ENCODE results near the gene TGFBI.

TGFBI gene

DNA sequence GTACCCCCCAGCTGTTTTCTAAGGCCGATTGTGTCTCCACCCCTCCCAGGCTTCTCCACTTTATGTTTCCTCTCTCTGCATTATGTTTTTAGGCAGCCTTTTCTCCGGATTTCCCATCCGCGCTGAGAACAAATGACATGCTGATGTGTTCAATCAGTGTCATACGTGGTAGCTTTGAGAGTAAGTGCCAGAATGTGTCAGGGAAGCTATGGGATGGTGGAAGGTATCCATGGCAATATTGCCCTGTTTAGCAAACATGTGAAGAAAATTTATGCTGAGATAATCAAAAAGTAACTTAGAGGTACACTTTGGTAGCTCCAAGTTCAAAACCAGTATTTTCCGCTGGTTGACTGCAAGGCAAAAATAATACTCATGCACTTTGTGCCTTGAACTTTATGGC is 37.4 kb upstream of the TGFBI start:
- H3K9me3 ChIP-seq (ENCODE audit: control insufficient read depth in 2 of 2, low read length in 2 of 2) = no peaks in the 10 kb centered on the region
- no peak overlapping the region for H3K4me3 ChIP-seq (ENCODE audit: low read length in 2 of 2)
- H3K4me1 ChIP-seq (ENCODE audit: control insufficient read depth in 2 of 2, insufficient read depth in 2 of 2, low read length in 2 of 2) = no peaks in the 10 kb centered on the region
- no peaks in the 10 kb centered on the region for H3K36me3 ChIP-seq (ENCODE audit: control insufficient read depth in 2 of 2, insufficient read depth in 2 of 2, low read length in 2 of 2)
- H3K9ac ChIP-seq (ENCODE audit: low read depth in 1 of 2, low read length in 2 of 2) = no peak overlapping the region
- H3K27me3 ChIP-seq (ENCODE audit: control insufficient read depth in 2 of 2, insufficient read depth in 2 of 2, low read length in 2 of 2) = no peaks in the 10 kb centered on the region
- H3K27ac ChIP-seq (ENCODE audit: low read depth in 2 of 2, low read length in 2 of 2) = no peak overlapping the region

DNA sequence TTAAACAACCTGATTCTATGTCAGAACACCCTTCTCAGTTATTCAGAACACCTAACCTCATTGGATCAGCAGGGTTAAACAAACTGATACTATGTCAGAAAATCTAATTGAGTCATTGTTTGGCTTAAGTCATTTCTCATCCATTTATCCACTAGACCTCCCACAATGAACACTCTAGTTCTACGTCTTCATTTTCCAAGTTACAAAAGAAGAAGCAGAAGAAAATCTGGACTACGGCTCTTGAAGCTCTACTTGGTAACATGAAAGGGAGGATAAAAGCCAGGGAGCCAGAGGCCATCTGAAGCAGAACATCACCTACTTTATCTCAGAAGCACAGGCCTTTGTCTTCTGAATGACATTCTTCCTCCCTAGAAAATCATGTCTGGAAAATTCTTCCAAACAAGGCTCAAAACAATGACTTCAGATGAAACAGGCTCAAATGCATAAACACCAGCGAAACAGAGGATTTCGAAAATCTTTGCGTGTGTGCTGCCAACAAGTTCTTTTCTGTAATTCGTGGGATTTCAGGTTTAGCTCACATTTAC is 35.4 kb upstream of the TGFBI start:
- Histone ChIP-seq H3K36me3 (ENCODE audit: control insufficient read depth in 2 of 2, insufficient read depth in 2 of 2, low read length in 2 of 2) (no peaks in the 10 kb centered on the region), H3K27ac (ENCODE audit: low read depth in 2 of 2, low read length in 2 of 2) (peak overlapping the region in 1 of 2 donors; percentile 42), H3K4me1 (ENCODE audit: control insufficient read depth in 2 of 2, insufficient read depth in 2 of 2, low read length in 2 of 2) (no peaks in the 10 kb centered on the region), H3K9ac (ENCODE audit: low read depth in 1 of 2, low read length in 2 of 2) (no peak overlapping the region), H3K4me3 (ENCODE audit: low read length in 2 of 2) (no peak overlapping the region), H3K27me3 (ENCODE audit: control insufficient read depth in 2 of 2, insufficient read depth in 2 of 2, low read length in 2 of 2) (no peaks in the 10 kb centered on the region), H3K9me3 (ENCODE audit: control insufficient read depth in 2 of 2, low read length in 2 of 2) (no peaks in the 10 kb centered on the region)

DNA sequence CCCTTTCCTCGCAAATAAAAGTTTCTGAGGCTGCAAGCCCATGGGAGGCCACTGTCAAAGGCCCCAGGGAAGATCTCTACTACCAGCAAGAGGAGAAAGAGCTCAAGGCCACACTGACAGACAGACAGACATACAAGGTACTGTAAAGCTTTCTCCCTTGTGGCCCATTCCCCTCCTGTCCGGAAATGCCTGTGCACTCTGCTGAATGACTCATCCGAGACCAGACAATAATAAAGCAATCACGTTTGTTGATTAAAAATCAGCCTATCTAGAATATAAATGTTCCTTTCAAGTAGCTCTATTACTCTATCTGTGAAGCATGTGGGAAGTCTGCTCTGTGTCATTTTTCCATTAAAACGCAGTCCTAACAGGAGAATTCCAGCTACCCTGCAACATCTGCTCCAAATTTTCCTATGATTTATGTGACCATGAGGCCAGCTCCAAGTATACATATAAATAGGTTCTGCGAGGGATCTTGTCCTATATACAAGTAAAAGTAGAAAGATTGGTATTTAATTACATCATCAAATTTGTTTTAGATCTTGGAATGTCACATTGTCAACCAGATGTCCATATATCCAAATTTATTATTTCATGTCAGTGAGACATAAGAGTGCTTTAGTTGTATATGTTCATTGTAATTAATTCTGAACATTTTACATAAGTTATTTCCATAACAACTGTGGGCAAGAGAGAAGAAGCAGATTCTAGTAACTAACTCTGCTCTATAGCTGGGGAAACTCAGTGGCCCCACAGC is 34.7 kb upstream of the TGFBI start:
- Histone ChIP-seq H3K9me3 (ENCODE audit: control insufficient read depth in 2 of 2, low read length in 2 of 2) (no peaks in the 10 kb centered on the region), H3K9ac (ENCODE audit: low read depth in 1 of 2, low read length in 2 of 2) (no peak overlapping the region), H3K36me3 (ENCODE audit: control insufficient read depth in 2 of 2, insufficient read depth in 2 of 2, low read length in 2 of 2) (no peaks in the 10 kb centered on the region), H3K4me1 (ENCODE audit: control insufficient read depth in 2 of 2, insufficient read depth in 2 of 2, low read length in 2 of 2) (no peaks in the 10 kb centered on the region), H3K4me3 (ENCODE audit: low read length in 2 of 2) (no peak overlapping the region), H3K27me3 (ENCODE audit: control insufficient read depth in 2 of 2, insufficient read depth in 2 of 2, low read length in 2 of 2) (no peaks in the 10 kb centered on the region), H3K27ac (ENCODE audit: low read depth in 2 of 2, low read length in 2 of 2) (peak overlapping the region in 1 of 2 donors; percentile 42)

DNA sequence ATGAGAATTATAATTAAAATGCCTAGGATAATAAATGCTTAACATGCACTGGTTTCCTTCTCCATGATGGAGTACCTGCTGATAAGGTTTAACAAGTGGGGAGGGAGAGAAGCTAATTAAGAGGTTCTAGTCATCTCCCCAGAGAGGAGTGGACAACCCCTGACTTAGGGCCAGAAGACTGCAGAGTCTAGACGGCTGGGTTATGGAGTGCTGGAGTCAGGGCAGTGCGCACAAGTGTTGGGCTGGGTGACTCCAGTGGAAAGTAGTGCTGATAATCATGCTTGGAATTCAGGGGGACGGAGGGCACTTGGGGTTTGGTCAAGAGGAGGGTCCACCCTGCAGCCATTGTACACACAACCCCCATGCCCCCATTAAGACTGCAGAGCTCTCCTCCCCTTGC is 32.8 kb upstream of the TGFBI start:
- no peaks in the 10 kb centered on the region for H3K4me1 ChIP-seq (ENCODE audit: control insufficient read depth in 2 of 2, insufficient read depth in 2 of 2, low read length in 2 of 2)
- H3K36me3 ChIP-seq (ENCODE audit: control insufficient read depth in 2 of 2, insufficient read depth in 2 of 2, low read length in 2 of 2) = no peaks in the 10 kb centered on the region
- no peak overlapping the region for H3K4me3 ChIP-seq (ENCODE audit: low read length in 2 of 2)
- H3K9me3 ChIP-seq (ENCODE audit: control insufficient read depth in 2 of 2, low read length in 2 of 2) = no peaks in the 10 kb centered on the region
- peaks cover 0 to 2% of the 10 kb centered on the region in 2 donors for H3K27me3 ChIP-seq (ENCODE audit: control insufficient read depth in 2 of 2, insufficient read depth in 2 of 2, low read length in 2 of 2)
- no peak overlapping the region for H3K27ac ChIP-seq (ENCODE audit: low read depth in 2 of 2, low read length in 2 of 2)
- H3K9ac ChIP-seq (ENCODE audit: low read depth in 1 of 2, low read length in 2 of 2) = no peak overlapping the region

DNA sequence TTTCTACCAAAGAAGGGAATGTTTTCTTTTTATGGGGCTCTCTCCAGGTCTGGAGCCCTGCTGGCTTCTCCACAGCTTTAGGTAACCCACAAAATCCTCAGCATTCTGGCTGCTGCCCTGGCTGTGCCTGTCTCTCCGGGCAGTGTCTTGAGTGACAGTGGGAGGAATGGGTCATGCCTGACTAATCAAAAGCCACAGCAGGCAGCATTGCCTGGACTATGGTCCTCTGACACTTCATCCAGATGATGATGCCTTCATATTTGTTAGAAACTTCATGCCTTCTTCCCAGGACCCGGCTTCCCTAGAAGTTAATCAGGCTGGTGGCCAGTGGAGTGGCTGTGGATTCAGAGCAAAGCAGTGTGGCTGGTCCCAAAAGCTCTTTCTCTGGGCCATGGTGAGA is 32.2 kb upstream of the TGFBI start:
- H3K9me3 ChIP-seq (ENCODE audit: control insufficient read depth in 2 of 2, low read length in 2 of 2) = no peaks in the 10 kb centered on the region
- no peaks in the 10 kb centered on the region for H3K4me1 ChIP-seq (ENCODE audit: control insufficient read depth in 2 of 2, insufficient read depth in 2 of 2, low read length in 2 of 2)
- H3K27ac ChIP-seq (ENCODE audit: low read depth in 2 of 2, low read length in 2 of 2) = no peak overlapping the region
- H3K36me3 ChIP-seq (ENCODE audit: control insufficient read depth in 2 of 2, insufficient read depth in 2 of 2, low read length in 2 of 2) = no peaks in the 10 kb centered on the region
- H3K9ac ChIP-seq (ENCODE audit: low read depth in 1 of 2, low read length in 2 of 2) = no peak overlapping the region
- no peak overlapping the region for H3K4me3 ChIP-seq (ENCODE audit: low read length in 2 of 2)
- peaks cover 0 to 2% of the 10 kb centered on the region in 2 donors for H3K27me3 ChIP-seq (ENCODE audit: control insufficient read depth in 2 of 2, insufficient read depth in 2 of 2, low read length in 2 of 2)

DNA sequence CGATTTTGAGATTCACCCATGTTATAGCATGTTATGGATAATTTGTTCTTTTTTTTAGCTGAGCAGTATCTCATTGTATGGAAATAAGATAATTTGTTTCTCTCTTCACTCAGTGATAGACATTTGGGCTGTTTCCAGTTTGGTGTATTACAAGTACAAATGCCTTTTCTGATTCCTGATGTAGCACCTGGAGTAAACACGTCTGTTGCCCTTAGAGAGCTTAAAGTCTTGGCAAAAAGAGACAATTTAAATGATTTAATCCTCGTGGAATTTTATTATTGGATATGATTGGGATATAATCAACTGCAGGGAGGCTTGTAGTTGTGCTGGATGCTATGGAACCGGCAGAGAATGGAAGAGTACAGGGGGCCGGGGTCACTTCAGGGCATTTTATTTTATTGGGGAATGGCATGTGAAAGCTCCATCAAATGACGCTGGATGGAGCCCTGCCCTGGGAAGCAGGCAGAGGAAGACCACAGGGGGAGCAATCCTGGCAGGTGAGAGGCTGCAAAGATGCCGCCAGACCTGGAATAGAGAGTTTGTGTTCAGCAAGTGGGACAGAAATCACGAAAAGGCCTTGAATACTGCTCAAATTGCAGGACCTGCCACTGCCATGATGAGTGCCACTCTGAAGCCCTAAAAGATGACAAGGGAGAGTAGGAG is 31.0 kb upstream of the TGFBI start:
- no peaks in the 10 kb centered on the region for H3K4me1 ChIP-seq (ENCODE audit: control insufficient read depth in 2 of 2, insufficient read depth in 2 of 2, low read length in 2 of 2)
- peaks cover 0 to 2% of the 10 kb centered on the region in 2 donors for H3K27me3 ChIP-seq (ENCODE audit: control insufficient read depth in 2 of 2, insufficient read depth in 2 of 2, low read length in 2 of 2)
- H3K36me3 ChIP-seq (ENCODE audit: control insufficient read depth in 2 of 2, insufficient read depth in 2 of 2, low read length in 2 of 2) = no peaks in the 10 kb centered on the region
- H3K9me3 ChIP-seq (ENCODE audit: control insufficient read depth in 2 of 2, low read length in 2 of 2) = no peaks in the 10 kb centered on the region
- no peak overlapping the region for H3K9ac ChIP-seq (ENCODE audit: low read depth in 1 of 2, low read length in 2 of 2)
- H3K4me3 ChIP-seq (ENCODE audit: low read length in 2 of 2) = no peak overlapping the region
- no peak overlapping the region for H3K27ac ChIP-seq (ENCODE audit: low read depth in 2 of 2, low read length in 2 of 2)

DNA sequence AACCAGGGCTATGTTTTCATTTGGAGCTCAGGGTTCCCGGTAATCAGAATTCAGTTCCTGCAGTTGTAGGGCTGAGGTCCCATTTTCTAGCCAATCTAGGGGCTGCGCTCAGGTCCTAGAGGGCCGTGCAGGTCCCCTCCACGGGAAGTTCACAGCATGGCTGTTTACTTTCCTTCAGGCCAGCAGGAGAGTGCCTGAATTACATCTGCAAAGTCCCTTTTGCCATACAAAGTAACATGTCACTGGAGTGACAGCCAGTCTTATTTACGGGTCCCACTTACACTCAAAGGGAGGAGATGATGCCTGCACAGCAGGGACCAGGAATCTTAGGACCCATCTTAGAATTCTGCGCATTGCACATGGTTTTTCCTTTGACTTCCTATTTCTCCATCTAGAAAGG is 29.9 kb upstream of the TGFBI start:
- Histone ChIP-seq H3K36me3 (ENCODE audit: control insufficient read depth in 2 of 2, insufficient read depth in 2 of 2, low read length in 2 of 2) (no peaks in the 10 kb centered on the region), H3K4me3 (ENCODE audit: low read length in 2 of 2) (no peak overlapping the region), H3K27me3 (ENCODE audit: control insufficient read depth in 2 of 2, insufficient read depth in 2 of 2, low read length in 2 of 2) (peaks cover 0 to 2% of the 10 kb centered on the region in 2 donors), H3K27ac (ENCODE audit: low read depth in 2 of 2, low read length in 2 of 2) (peak overlapping the region; percentile 6 to 32), H3K9me3 (ENCODE audit: control insufficient read depth in 2 of 2, low read length in 2 of 2) (no peaks in the 10 kb centered on the region), H3K4me1 (ENCODE audit: control insufficient read depth in 2 of 2, insufficient read depth in 2 of 2, low read length in 2 of 2) (no peaks in the 10 kb centered on the region), H3K9ac (ENCODE audit: low read depth in 1 of 2, low read length in 2 of 2) (no peak overlapping the region)

DNA sequence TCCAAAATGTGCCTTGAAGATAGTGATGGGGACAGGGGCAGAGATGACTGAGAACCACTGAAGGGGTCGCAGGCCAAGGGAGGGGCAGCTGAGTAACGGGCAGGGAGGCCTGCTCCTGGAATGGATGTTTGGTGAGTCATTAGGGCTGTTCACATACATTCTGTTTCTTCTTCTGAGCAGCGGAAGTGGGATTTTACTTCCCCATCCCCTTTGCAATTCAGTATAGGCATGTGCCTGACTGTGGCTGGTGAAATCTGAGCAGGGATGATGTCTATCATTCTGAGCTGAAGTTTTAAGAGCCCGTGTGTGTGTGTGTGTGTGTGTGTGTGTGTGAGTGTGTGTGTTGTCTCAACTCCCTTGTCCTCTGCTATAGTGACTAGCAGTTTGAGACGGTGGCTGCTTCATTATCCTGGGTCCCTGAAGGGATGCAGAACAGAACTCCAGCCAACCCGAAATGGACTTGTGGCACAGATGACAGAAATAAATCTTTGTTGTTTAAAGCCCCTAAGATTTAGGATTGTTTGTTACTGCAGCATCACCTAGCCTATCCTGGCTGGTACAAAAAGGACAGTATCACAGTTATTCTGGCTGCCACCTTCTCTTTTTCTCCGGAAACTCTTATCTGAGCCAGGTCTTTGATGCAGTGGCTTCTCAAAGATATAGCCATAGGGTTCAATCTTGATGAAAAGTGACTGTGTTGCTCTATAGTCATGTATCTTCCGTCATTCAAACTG is 29.2 kb upstream of the TGFBI start:
- Histone ChIP-seq H3K9me3 (ENCODE audit: control insufficient read depth in 2 of 2, low read length in 2 of 2) (no peaks in the 10 kb centered on the region), H3K36me3 (ENCODE audit: control insufficient read depth in 2 of 2, insufficient read depth in 2 of 2, low read length in 2 of 2) (no peaks in the 10 kb centered on the region), H3K4me3 (ENCODE audit: low read length in 2 of 2) (no peak overlapping the region), H3K27ac (ENCODE audit: low read depth in 2 of 2, low read length in 2 of 2) (no peak overlapping the region), H3K27me3 (ENCODE audit: control insufficient read depth in 2 of 2, insufficient read depth in 2 of 2, low read length in 2 of 2) (peaks cover 0 to 2% of the 10 kb centered on the region in 2 donors), H3K9ac (ENCODE audit: low read depth in 1 of 2, low read length in 2 of 2) (no peak overlapping the region), H3K4me1 (ENCODE audit: control insufficient read depth in 2 of 2, insufficient read depth in 2 of 2, low read length in 2 of 2) (no peaks in the 10 kb centered on the region)

DNA sequence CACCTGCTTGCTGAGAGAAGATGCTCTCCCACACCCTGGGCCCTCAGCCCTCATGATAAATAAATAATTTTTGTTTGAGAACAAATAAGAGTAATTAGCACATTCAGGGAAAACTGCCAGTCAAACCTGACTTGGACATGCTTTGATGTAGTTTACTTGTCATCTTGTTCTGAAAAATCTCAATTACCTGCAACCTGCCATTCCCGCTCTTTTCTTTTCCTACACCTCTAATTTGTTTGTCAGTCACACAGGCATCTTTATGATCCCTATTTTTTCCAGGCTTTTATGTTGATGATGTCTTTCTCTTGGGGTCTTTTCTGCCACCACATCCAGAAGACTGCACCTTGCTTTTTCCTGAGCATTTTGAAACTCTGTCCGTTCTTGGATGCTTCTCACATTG is 28.6 kb upstream of the TGFBI start:
- H3K4me3 ChIP-seq (ENCODE audit: low read length in 2 of 2) = no peak overlapping the region
- no peaks in the 10 kb centered on the region for H3K4me1 ChIP-seq (ENCODE audit: control insufficient read depth in 2 of 2, insufficient read depth in 2 of 2, low read length in 2 of 2)
- no peak overlapping the region for H3K9ac ChIP-seq (ENCODE audit: low read depth in 1 of 2, low read length in 2 of 2)
- H3K27ac ChIP-seq (ENCODE audit: low read depth in 2 of 2, low read length in 2 of 2) = no peak overlapping the region
- H3K27me3 ChIP-seq (ENCODE audit: control insufficient read depth in 2 of 2, insufficient read depth in 2 of 2, low read length in 2 of 2) = peaks cover 0 to 2% of the 10 kb centered on the region in 2 donors
- H3K9me3 ChIP-seq (ENCODE audit: control insufficient read depth in 2 of 2, low read length in 2 of 2) = no peaks in the 10 kb centered on the region
- no peaks in the 10 kb centered on the region for H3K36me3 ChIP-seq (ENCODE audit: control insufficient read depth in 2 of 2, insufficient read depth in 2 of 2, low read length in 2 of 2)

DNA sequence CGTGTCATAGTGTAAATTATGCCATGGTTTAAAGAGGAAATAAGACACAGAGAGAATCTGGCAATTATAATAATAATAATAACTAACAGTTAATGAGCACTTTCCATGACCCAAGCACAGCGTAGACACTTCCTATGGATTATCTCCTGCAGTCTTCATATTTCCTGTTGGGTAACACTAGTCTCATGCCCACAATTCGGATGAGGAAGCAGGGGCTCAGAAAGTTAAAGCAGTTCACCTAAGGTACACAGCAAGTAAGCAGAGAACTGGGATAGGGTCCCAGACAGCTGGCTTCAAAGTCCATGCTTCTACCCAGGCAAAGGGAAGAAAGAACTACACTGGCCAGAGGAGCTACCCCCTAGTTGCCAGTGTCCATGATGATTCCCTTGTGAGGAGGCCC is 27.9 kb upstream of the TGFBI start:
- Histone ChIP-seq H3K27me3 (ENCODE audit: control insufficient read depth in 2 of 2, insufficient read depth in 2 of 2, low read length in 2 of 2) (peaks cover 0 to 2% of the 10 kb centered on the region in 2 donors), H3K27ac (ENCODE audit: low read depth in 2 of 2, low read length in 2 of 2) (no peak overlapping the region), H3K36me3 (ENCODE audit: control insufficient read depth in 2 of 2, insufficient read depth in 2 of 2, low read length in 2 of 2) (no peaks in the 10 kb centered on the region), H3K9ac (ENCODE audit: low read depth in 1 of 2, low read length in 2 of 2) (no peak overlapping the region), H3K4me3 (ENCODE audit: low read length in 2 of 2) (no peak overlapping the region), H3K4me1 (ENCODE audit: control insufficient read depth in 2 of 2, insufficient read depth in 2 of 2, low read length in 2 of 2) (no peaks in the 10 kb centered on the region), H3K9me3 (ENCODE audit: control insufficient read depth in 2 of 2, low read length in 2 of 2) (no peaks in the 10 kb centered on the region)

Data from mucosa of rectum (tissue), 2 donors.